ENCODE results near the gene DEGS2.
"Not testable (repeated sequence)": the region's sequence is repeated elsewhere in the genome, so short reads cannot be mapped to it uniquely, and the experiment has no call there.

The DEGS2 gene

DNA sequence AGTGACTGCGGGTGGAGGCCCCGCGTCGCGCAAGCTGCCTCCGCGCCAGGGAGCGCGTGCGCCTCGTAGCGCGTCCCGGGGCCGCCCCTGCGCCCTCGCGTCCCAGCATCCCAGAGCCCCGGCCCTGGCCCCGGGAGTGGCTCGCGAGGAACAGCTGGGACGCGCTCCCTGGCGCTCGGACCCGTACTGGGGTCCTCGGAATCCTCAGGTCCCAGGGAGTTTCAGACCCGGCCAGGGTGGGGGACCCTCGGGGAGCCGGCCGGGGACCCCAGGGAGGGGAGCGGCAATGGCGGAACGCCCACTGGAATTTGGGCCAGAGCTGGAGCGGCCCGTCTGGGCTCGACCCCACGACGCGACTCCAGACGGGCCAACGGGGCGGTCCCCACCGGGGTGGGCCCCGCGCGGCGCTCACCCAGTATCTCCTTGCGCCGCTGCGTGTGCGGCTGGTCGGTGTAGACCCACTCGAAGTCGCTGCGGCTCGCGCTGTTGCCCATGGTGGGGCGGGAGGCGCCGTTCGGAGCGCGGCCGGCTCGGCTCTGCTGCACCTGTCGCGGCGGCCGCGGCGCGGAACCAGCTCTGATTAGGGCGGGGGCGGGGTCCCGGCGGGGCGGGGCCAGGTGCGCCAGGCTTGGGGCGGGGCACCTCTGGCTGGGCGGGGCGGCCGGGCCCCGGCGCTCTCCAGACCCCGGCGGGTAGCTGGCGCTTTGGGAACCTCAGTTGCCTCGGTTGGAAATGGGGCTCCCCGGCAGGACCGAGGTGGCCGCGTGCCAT lies at the start of gene DEGS2:
Gene DEGS2, minus strand, starts transcription at position 552 of the 771 bp plus-strand sequence. Its CDS starts 58 bp downstream, at position 494.
- ATAC-seq (peak; percentile 82), DNase-seq (peak; percentile 71)

DNA sequence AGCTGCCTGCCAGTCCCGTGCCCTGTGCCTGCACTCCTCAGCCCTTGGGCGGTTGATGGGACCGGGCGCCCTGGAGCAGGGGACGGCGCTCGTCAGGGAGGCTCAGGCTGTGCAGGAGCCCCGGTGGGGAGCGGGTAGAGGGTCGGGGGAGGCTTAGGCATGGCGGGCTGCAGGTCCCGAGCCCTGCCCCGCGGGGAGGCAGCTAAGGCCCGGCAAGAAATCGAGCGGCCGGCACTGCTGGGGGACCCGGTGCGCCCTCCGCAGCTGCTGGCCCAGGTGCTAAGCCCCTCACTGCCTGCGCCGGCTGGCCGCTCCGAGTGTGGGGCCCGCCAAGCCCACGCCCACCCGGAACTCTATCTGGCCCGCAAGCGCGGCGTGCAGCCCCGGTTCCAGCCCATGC lies 48.7 kb upstream of the DEGS2 start:
- not testable (repeated sequence) for ATAC-seq, DNase-seq

DNA sequence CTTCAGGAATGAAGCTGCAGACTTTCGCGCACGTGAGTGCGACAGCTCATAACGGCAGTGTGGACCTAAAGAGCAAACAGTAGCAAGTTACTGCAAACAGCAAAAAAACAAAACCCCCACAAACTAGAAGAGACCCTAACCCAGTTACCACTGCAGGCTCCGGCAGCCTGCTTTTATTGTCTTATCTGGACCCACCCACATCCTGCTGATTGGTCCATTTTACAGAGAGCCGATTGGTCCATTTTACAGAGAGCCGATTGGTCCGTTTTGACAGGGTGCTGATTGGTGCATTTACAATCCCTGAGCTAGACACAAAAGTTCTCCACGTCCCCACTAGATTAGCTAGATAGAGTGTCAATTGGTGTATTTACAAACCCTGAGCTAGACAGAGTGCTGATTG lies 48.1 kb upstream of the DEGS2 start:
- not testable (repeated sequence) for DNase-seq, ATAC-seq

GRCh38 chr14:100204835-100205167 lies 45.4 kb upstream of the DEGS2 start:
- not testable (repeated sequence) for DNase-seq, ATAC-seq

GRCh38 chr14:100203962-100204834 lies 44.8 kb upstream of the DEGS2 start:
- ATAC-seq (no peak), DNase-seq (no peak)

DNA sequence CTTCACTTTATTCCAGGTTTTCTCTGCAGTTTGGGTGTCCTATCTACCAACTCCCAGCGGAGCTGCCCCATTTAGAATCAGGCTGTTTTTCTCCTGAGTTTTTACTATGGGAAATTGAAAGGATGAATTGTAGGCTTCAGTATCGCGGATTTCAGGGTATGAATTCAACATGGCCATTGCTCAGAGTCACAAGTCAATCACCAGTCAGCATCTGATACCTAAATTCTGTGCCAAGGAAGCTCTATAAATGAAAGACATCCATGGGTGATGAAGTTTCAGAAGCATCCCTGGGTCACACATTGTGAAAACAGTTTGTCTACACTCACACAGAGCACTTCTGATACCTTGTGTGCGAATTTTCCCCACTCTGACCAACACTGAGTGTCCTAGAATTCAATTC lies 43.7 kb upstream of the DEGS2 start:
- ATAC-seq = no peak

DNA sequence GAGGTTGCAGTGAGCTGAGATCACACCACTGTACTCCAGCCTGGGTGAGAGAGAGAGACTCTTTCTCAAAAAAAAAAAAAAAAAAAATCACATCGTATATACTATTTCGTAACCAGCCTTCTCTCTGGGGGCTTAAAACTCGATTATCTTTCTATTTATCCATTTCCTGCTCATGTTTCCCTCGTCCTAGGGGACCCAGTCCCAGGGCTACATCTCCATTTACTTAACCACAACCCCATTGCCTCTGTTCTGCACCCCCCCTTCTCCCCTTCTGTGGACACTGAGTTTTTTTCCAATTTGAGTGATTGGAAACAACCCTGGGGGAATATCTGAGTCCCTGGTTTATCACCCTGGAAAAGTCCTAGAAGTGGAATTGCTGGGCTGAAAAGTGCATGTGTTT lies 43.3 kb upstream of the DEGS2 start:
- no peak for DNase-seq
- no peak for ATAC-seq

More for the DNA sequence above, 43.7 kb upstream of the DEGS2 start:
- no peak for DNase-seq

- DNase-seq (no peak), ATAC-seq (no peak)
Observed at GRCh38 chr14:100201701-100202100, 42.3 kb upstream of the DEGS2 start.

DNA sequence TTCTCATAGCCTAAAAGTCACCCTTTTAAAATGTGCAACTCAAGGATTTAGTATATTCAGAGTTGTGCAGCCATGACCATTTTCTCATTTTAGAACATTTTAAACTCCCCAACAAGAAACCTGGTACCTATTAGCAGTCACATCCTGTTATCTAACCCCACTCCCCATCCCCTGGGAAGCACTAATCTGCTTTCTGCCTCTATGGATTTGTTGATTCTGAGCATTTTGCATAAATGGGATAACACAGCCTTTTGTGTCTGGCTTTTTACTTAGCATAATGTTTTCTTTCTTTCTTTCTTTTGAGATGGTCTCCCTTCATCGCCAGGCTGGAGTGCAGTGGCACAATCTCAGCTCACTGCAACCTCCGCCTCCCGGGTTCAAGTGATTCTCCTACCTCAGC lies 40.9 kb upstream of the DEGS2 start:
- ATAC-seq (no peak), DNase-seq (no peak)

- no peak for ATAC-seq
- no peak for DNase-seq
Observed at GRCh38 chr14:100199240-100199860, 39.9 kb upstream of the DEGS2 start.

GRCh38 chr14:100193417-100194357 lies 34.2 kb upstream of the DEGS2 start:
- ATAC-seq = no peak
- peak; percentile 18 for DNase-seq

DNA sequence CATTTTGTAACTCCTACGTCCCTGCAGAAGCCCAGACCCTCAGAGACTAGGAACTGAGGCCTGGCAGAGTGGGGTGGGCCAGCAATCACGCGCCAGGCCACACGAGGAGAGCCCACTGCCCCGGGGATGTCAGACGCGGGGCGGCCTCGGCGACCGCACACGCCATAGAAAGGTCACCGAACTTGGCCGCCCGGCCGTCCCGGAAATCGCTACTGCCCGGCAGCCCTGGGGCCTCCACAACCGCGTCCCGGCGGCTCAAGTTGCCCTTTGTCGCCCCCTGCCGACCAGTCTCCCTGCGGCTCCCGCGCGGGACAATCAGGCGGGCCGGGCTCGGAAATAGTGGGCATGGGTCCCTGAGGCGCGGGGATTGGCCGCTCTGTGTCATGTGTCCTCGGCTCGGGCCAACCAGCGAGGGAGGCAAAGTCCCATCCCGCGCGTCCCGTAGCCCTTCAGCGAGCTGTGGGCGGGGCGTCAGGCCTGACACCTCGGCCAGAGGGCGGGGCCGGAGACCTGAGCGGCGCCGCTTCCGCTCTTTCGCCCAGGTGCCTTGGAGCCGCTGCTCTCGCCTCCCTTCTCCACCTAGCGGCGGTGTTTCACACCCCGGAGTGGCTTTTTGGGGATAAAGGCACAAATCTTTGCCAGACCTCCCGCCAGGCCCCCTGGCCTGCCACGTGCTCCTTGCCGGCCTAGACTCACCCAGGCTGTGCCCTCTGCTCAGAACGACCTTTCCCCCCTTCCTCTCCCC lies 33.4 kb upstream of the DEGS2 start:
- ATAC-seq = peak; percentile 99

GRCh38 chr14:100192250-100192671 lies 32.8 kb upstream of the DEGS2 start:
- ATAC-seq (no peak), DNase-seq (peak; percentile 28)

More for the DNA sequence above, 33.4 kb upstream of the DEGS2 start:
- peak; percentile 100 for DNase-seq

DNA sequence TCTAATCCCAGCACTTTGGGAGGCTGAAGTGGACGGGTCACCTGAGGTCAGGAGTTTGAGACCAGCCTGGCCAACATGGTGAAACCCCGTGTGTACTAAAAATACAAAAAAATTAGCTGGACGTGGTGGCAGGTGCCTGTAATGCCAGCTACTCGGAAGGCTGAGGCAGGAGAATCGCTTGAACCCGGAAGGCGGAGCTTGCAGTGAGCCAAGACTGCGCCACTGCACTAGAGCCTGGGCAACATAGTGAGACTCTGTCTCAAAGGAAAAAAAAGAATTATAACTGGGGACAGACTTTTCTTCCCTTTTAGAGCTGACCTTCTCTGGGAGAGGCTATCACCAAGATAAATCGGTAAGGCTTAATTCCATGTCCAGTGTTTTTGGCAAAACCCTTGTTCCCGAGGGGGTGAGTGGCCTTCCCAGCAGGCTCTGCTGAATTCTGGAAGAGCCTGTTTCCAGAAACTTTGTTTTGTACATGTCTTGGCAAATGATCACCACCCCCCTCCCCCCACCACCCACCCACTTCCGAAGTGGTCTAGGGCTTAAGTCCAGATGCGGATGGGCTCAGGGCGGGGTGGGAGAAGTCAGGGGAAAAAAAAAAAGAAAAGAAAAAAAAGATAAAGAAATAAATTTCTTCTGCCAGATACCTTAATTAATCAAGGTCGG lies 32.3 kb upstream of the DEGS2 start:
- ATAC-seq = no peak
- DNase-seq = no peak

GRCh38 chr14:100190126-100190525 lies 30.7 kb upstream of the DEGS2 start:
- ATAC-seq = no peak
- no peak for DNase-seq

- DNase-seq (no peak), ATAC-seq (no peak)
Observed at GRCh38 chr14:100188392-100189030, 29.1 kb upstream of the DEGS2 start.

- no peak for DNase-seq
- no peak for ATAC-seq
Observed at GRCh38 chr14:100187247-100187833, 27.9 kb upstream of the DEGS2 start.

DNA sequence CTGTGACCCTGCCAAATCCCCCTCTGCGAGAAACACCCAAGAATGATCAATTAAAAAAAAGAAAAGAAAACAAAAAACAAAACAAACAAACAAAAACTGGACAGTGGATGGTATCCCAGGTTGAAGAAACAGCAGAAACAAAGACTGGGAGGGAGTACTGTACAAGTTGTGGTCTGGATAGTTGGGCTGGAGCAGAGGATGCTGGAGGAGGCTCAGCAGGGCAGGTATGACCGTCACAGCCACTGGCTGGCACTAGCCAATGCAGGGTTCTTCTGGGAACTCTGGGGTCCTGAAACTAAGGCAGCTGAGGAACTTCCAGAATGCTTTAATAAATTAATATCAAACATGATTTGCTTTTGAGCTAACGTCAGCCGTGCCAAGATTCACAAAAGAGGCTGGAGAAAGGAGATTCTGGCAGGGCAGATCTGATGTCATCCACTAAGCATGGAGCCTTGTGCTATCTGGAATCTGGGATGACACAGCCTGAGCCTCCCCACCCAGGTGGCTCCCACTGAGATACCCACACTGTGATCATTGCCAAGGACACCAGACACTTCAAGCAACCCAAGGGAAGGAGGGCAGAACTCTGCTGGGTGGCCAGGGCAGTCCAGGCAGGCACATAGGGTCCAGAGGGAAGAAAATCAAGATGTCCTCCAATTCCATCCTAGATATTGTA lies 22.6 kb upstream of the DEGS2 start:
- not testable (repeated sequence) for ATAC-seq, DNase-seq

DNA sequence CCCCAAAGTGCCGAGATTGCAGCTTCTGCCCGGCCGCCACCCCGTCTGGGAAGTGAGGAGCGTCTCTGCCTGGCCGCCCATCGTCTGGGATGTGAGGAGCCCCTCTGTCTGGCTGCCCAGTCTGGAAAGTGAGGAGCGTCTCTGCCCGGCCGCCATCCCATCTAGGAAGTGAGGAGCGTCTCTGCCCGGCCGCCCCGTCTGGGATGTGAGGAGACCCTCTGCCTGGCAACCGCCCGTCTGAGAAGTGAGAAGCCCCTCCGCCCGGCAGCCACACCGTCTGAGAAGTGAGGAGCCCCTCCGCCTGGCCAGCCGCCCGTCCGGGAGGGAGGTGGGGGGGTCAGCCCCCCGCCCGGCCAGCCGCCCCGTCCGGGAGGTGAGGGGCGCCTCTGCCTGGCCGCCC lies 21.2 kb upstream of the DEGS2 start:
- not testable (repeated sequence) for ATAC-seq, DNase-seq

Measured in stimulated activated naive CD8-positive, alpha-beta T cell treated with anti-CD3 and anti-CD28 coated beads, Interleukin-15, Interleukin-2, amounts not matched to agents 100 U/mL and 50 U/mL, for 24 hours (primary cell).